Measurements from ENCODE around the gene ACYP2.

- no peak for TF ChIP-seq CTCF (IDR thresholded peaks at IDR 0.05)
- no peak for TF ChIP-seq POLR2A (IDR thresholded peaks at IDR 0.05)
Observed at GRCh38 chr2:54260241-54260595, 144.8 kb downstream of the ACYP2 start.

Data from Peyer's patch (tissue), 4 donors.